ENCODE results near the gene VWA8. TPM values are rescaled to one million over a fixed set of nuclear protein-coding genes. Genes with fewer than 3 reads are reported as not detected.

VWA8 gene
- total RNA-seq, 4 donors from 2014 or later: 27.1 to 39.7 (median 30.4) TPM

DNA sequence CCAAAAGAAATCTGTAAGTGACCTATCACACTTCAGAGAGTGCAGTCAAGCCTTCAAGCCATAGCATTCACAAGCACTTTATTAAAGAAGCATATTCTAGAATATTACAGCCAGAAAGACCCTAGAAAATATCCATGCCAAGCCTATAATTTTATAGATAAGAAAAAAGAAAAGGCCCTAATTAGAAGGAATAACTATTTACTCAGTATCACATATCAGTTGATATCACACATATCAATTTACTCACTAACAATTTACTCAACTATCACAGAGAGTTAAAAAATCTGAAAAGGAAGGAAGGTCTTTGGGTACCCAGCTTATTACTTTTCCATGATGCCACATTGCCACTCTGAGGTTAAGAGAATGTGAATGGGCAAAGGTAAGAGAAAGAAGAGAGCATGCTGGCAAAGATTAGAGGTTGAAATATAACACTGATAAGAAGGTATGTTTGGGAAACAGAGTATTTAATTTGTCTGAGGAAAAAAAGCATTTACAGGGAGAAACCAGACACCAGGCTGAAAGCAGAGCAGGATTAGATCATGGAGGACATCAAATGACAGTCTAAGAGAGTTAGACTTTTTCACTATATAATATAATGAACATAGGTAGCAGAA is 186.2 kb downstream of the VWA8 start:
- Histone ChIP-seq H3K36me3 (no peaks in the 10 kb centered on the region), H3K27me3 (no peaks in the 10 kb centered on the region), H3K9me3 (no peaks in the 10 kb centered on the region), H3K4me1 (no peaks in the 10 kb centered on the region), H3K4me3 (replicated peaks in 1 of 3) (no peak overlapping the region), H3K27ac (no peak overlapping the region)
- DNase-seq: no peak
- intact Hi-C loops (cut with DNase I): no loop called here
- TF ChIP-seq, protein P1, sequence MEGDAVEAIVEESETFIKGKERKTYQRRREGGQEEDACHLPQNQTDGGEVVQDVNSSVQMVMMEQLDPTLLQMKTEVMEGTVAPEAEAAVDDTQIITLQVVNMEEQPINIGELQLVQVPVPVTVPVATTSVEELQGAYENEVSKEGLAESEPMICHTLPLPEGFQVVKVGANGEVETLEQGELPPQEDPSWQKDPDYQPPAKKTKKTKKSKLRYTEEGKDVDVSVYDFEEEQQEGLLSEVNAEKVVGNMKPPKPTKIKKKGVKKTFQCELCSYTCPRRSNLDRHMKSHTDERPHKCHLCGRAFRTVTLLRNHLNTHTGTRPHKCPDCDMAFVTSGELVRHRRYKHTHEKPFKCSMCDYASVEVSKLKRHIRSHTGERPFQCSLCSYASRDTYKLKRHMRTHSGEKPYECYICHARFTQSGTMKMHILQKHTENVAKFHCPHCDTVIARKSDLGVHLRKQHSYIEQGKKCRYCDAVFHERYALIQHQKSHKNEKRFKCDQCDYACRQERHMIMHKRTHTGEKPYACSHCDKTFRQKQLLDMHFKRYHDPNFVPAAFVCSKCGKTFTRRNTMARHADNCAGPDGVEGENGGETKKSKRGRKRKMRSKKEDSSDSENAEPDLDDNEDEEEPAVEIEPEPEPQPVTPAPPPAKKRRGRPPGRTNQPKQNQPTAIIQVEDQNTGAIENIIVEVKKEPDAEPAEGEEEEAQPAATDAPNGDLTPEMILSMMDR (IDR thresholded peaks at IDR 0.05): no peak
- no peak for TF ChIP-seq POLR2A (IDR thresholded peaks at IDR 0.05)

DNA sequence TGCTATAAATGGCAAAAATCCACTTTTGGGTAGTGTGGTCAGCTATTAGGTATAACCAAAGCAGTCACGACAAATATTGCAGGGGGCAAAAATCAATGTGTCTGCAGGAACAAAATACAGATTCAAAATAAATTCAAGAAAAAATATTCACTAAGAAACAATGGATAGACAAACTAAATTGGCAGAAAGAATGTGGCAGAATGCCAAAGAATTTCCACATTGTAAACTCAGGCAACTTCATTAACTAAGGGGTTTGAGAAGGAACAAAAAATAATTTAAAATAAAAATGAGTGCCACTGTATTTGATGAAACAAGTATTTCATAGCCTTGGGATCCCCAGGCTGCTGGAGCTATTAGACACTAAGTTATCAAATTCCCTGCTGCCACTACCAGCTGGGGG is 193.1 kb downstream of the VWA8 start:
- Histone ChIP-seq H3K36me3 (no peaks in the 10 kb centered on the region), H3K9me3 (no peaks in the 10 kb centered on the region), H3K4me3 (replicated peaks in 1 of 3) (no peak overlapping the region), H3K4me1 (peaks cover 0 to 5% of the 10 kb centered on the region in 2 donors), H3K27ac (no peak overlapping the region), H3K27me3 (no peaks in the 10 kb centered on the region)
- no peak for TF ChIP-seq POLR2A (IDR thresholded peaks at IDR 0.05)
- TF ChIP-seq, protein P1 (IDR thresholded peaks at IDR 0.05): no peak
- DNase-seq: no peak
- intact Hi-C loops (cut with DNase I): no loop called here
- 86 to 88% methylated on average over 1 of the region's 1 CpG for WGBS, 2 donors

DNA sequence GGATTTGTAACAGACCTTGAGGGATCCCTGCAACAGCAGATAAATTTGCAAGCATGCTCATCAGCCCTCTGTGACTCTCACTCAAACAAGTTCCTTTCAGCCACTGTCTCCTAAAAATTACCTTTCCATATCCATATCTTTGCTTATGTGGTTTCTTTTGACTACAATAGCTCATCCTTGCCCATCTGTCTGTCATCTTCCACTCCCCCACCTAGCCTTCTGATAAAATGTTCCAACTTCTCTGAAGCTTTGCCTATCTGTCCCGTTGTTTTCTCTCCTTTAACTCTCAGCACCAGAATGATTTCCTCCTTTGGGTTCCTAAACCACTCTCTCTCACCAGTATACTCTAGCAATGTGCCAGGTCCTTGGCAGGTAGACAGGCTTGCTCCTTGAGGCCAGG is 194.5 kb downstream of the VWA8 start:
- no peaks in the 10 kb centered on the region for H3K36me3 ChIP-seq
- TF ChIP-seq, protein P1 (IDR thresholded peaks at IDR 0.05): no peak
- TF ChIP-seq POLR2A (IDR thresholded peaks at IDR 0.05): no peak
- no peak for DNase-seq
- H3K4me3 ChIP-seq (replicated peaks in 1 of 3): no peak overlapping the region
- H3K27me3 ChIP-seq: no peaks in the 10 kb centered on the region
- no peaks in the 10 kb centered on the region for H3K9me3 ChIP-seq
- intact Hi-C loops (cut with DNase I): no loop called here
- H3K4me1 ChIP-seq: peaks cover 0 to 5% of the 10 kb centered on the region in 2 donors
- H3K27ac ChIP-seq: no peak overlapping the region
- WGBS, 2 donors: 83 to 84% methylated on average over 1 of the region's 1 CpG

DNA sequence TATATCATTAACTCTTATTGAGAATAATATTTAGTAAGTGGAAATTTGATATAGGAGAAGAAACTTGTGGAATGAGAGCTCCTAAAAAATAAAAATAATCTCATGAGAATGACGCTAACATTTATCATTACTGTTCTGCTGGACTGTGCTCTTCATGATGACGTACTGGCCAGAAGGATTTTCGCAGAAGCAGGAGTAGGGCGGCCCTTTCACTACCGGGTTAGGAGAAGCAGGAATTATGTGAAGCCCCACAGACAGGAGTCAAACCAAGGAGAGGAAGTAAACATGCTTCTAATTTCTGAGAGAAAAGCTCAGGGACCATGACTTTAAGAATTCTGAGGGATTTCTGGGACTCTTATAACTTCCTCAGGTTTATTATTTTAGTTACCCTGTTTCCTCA is 195.1 kb downstream of the VWA8 start:
- intact Hi-C loops (cut with DNase I): no loop called here
- peaks cover 0 to 5% of the 10 kb centered on the region in 2 donors for H3K4me1 ChIP-seq
- no peak overlapping the region for H3K4me3 ChIP-seq (replicated peaks in 1 of 3)
- H3K36me3 ChIP-seq: no peaks in the 10 kb centered on the region
- WGBS, 2 donors: 72 to 75% methylated on average over 5 of the region's 5 CpGs
- H3K27me3 ChIP-seq: no peaks in the 10 kb centered on the region
- TF ChIP-seq, protein P1 (IDR thresholded peaks at IDR 0.05): no peak
- TF ChIP-seq POLR2A (IDR thresholded peaks at IDR 0.05): no peak
- no peaks in the 10 kb centered on the region for H3K9me3 ChIP-seq
- DNase-seq: no peak
- no peak overlapping the region for H3K27ac ChIP-seq

DNA sequence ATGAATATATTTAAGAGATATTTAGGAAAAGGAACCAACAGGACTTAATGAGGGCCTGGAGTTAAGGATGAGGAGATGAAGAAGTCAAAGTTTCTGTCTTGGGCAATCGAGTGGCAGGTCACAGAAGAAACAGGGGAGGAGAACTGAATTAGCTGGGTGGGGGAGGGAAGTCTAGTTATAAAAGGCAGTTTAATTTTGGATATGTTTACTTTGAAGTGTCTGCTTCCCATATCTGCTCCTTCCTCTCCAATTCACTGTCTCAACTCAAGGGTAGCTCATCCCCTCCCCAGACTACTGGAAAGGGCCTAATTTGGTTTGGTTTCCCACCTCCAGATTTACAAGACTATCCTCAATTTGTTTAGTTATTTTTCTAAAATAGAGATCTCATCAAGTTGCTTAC is 195.9 kb downstream of the VWA8 start:
- 78 to 80% methylated on average over 1 of the region's 1 CpG for WGBS, 2 donors
- no peak overlapping the region for H3K4me3 ChIP-seq (replicated peaks in 1 of 3)
- H3K36me3 ChIP-seq: no peaks in the 10 kb centered on the region
- H3K4me1 ChIP-seq: peaks cover 0 to 5% of the 10 kb centered on the region in 2 donors
- no peaks in the 10 kb centered on the region for H3K27me3 ChIP-seq
- no peak for DNase-seq
- no peak for TF ChIP-seq POLR2A (IDR thresholded peaks at IDR 0.05)
- TF ChIP-seq, protein P1 (IDR thresholded peaks at IDR 0.05): no peak
- intact Hi-C loops (cut with DNase I): no loop called here
- H3K27ac ChIP-seq: no peak overlapping the region
- no peaks in the 10 kb centered on the region for H3K9me3 ChIP-seq

All from thyroid gland (tissue), 4 donors.